ENCODE results near the gene PRLR.

DNA sequence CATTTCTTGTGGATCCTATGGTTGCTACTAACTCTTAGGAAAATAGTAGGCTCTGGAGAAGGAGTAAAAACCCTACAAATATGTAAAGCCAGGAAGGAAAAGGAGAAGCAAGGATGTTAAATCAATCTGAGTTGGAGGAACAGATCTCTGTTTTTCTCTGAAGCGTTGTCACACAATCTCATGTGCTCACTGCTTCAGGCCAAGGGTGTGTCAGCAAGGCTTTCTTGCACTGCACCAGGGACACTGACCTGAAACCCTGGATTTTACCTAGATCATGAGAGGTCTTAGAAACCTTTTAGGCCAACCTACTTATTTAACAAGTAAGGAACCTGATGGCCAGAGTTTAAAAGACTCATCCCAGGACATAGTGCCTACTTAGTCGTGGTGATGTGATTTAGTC lies 170.1 kb downstream of the PRLR start:
- TF ChIP-seq, protein P1, sequence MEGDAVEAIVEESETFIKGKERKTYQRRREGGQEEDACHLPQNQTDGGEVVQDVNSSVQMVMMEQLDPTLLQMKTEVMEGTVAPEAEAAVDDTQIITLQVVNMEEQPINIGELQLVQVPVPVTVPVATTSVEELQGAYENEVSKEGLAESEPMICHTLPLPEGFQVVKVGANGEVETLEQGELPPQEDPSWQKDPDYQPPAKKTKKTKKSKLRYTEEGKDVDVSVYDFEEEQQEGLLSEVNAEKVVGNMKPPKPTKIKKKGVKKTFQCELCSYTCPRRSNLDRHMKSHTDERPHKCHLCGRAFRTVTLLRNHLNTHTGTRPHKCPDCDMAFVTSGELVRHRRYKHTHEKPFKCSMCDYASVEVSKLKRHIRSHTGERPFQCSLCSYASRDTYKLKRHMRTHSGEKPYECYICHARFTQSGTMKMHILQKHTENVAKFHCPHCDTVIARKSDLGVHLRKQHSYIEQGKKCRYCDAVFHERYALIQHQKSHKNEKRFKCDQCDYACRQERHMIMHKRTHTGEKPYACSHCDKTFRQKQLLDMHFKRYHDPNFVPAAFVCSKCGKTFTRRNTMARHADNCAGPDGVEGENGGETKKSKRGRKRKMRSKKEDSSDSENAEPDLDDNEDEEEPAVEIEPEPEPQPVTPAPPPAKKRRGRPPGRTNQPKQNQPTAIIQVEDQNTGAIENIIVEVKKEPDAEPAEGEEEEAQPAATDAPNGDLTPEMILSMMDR (IDR thresholded peaks at IDR 0.05), result no peak
- no peak for TF ChIP-seq POLR2A (IDR thresholded peaks at IDR 0.05)
- no peak for TF ChIP-seq POLR2AphosphoS5 (IDR thresholded peaks at IDR 0.05; ENCODE audit: insufficient read depth in 1 of 2, low read depth in 1 of 2)
